DND-41 (cell line): ENCODE measurements around the gene MBD6.

ENCODE experiments used
- ATAC-seq: fragments of 200-7000 bp; cut with Tn5 transposase; 3 replicates; pipeline ENCODE4 v1.9.1; 2021; ENCODE audit warnings: low read depth; ENCODE audit not compliant: insufficient read depth
- DNase-seq: peaks from one replicate; pipeline ENCODE4 v3.0.0-alpha.2; 2020
- H2AFZ ChIP-seq: 2 replicates; pipeline ENCODE4 v1.6.0; 2012; ENCODE audit warnings: low read depth, low read length
- H3K27ac ChIP-seq: 2 replicates; pipeline ENCODE4 v1.5.1; 2012; ENCODE audit warnings: low read length, inconsistent platforms
- H3K27me3 ChIP-seq: fragments of 200-600 bp; sonication (generic); 2 replicates; pipeline ENCODE4 v1.6.0; 2012; ENCODE audit warnings: low read length, mild to moderate bottlenecking, inconsistent platforms; ENCODE audit not compliant: insufficient read depth, poor library complexity
- H3K36me3 ChIP-seq: 2 replicates; pipeline ENCODE4 v1.5.1; 2012; ENCODE audit warnings: low read length, inconsistent platforms; ENCODE audit not compliant: insufficient read depth
- H3K4me1 ChIP-seq: 2 replicates; pipeline ENCODE4 v1.5.1; 2012; ENCODE audit warnings: mild to moderate bottlenecking, low read length; ENCODE audit not compliant: insufficient read depth
- H3K4me2 ChIP-seq: 2 replicates; pipeline ENCODE4 v1.6.0; 2012; ENCODE audit warnings: mild to moderate bottlenecking, moderate library complexity, low read length, inconsistent platforms; ENCODE audit not compliant: insufficient read depth
- H3K4me3 ChIP-seq, 2 experiments: fragments of 200-600 bp in 1 of 2; shearing (Covaris generic) in 1 of 2; 2 replicates each; pipeline ENCODE4 v1.5.1; 2012 to 2016; ENCODE audit warnings: inconsistent platforms in 2 of 2, low read length in 2 of 2, mild to moderate bottlenecking in 2 of 2, low read depth in 1 of 2, moderate library complexity in 1 of 2
- H3K79me2 ChIP-seq: 2 replicates; pipeline ENCODE4 v1.6.0; 2012; ENCODE audit warnings: low read length, inconsistent platforms; ENCODE audit not compliant: insufficient read depth
- H3K9ac ChIP-seq: 2 replicates; pipeline ENCODE4 v1.6.0; 2012; ENCODE audit warnings: low read depth, mild to moderate bottlenecking, inconsistent platforms, low read length, moderate library complexity
- H3K9me3 ChIP-seq: 2 replicates; pipeline ENCODE4 v1.5.1; 2012; ENCODE audit warnings: low read length, moderate library complexity, mild to moderate bottlenecking, inconsistent platforms; ENCODE audit not compliant: insufficient read depth, severe bottlenecking
- H4K20me1 ChIP-seq: 2 replicates; pipeline ENCODE4 v1.6.0; 2012; ENCODE audit warnings: low read length; ENCODE audit not compliant: insufficient read depth
- CTCF ChIP-seq: IDR thresholded peaks from 2 replicates; pipeline ENCODE4 v1.5.1; 2012; ENCODE audit warnings: borderline replicate concordance, low read length, moderate library complexity, mild to moderate bottlenecking; ENCODE audit not compliant: poor library complexity, severe bottlenecking; ENCODE audit errors: extremely low read depth
- EZH2 ChIP-seq: IDR thresholded peaks from 3 replicates; pipeline ENCODE4 v1.6.1; 2012; ENCODE audit warnings: borderline replicate concordance, low read depth, mild to moderate bottlenecking, moderate library complexity, low read length, inconsistent platforms; ENCODE audit not compliant: severe bottlenecking

The MBD6 gene

GRCh38 chr12:57529831-57530230, 7.2 kb downstream of the MBD6 start:
- no peak overlapping the region for H3K4me2 ChIP-seq
- DNase-seq (no peak), ATAC-seq (no peak)
- peaks cover 31% of the 10 kb centered on the region for H3K79me2 ChIP-seq
- H3K27me3 ChIP-seq = no peaks in the 10 kb centered on the region
- H2AFZ ChIP-seq = no peak overlapping the region
- peaks cover 94% of the 10 kb centered on the region for H3K36me3 ChIP-seq
- H3K4me1 ChIP-seq = peaks cover 21% of the 10 kb centered on the region
- H3K4me3 ChIP-seq = no peak overlapping the region
- H3K9me3 ChIP-seq = no peaks in the 10 kb centered on the region
- TF ChIP-seq CTCF = no peak
- no peak for TF ChIP-seq EZH2
- no peak overlapping the region for H3K27ac ChIP-seq
- no peak overlapping the region for H3K9ac ChIP-seq
- peaks cover 17% of the 10 kb centered on the region for H4K20me1 ChIP-seq

GRCh38 chr12:57530396-57531142, 7.9 kb downstream of the MBD6 start:
- ATAC-seq = no peak
- Histone ChIP-seq H3K9me3 (no peaks in the 10 kb centered on the region), H3K4me2 (no peak overlapping the region), H3K4me3 (no peak overlapping the region), H3K27ac (peak overlapping the region; percentile 28; the same call in 1 of the 2 replicates), H4K20me1 (peaks cover 15% of the 10 kb centered on the region), H3K9ac (no peak overlapping the region), H3K79me2 (peaks cover 24% of the 10 kb centered on the region), H2AFZ (no peak overlapping the region), H3K27me3 (no peaks in the 10 kb centered on the region), H3K4me1 (peaks cover 13% of the 10 kb centered on the region), H3K36me3 (peaks cover 94% of the 10 kb centered on the region)
- no peak for TF ChIP-seq CTCF
- TF ChIP-seq EZH2 = no peak
- DNase-seq = no peak

- DNase-seq = no peak
- peaks cover under 1% of the 10 kb centered on the region; the same call in 1 of the 2 replicates for H3K4me1 ChIP-seq
- ATAC-seq = no peak
- H4K20me1 ChIP-seq = peaks cover 8% of the 10 kb centered on the region; the same call in 1 of the 2 replicates
- no peak overlapping the region for H2AFZ ChIP-seq
- H3K9me3 ChIP-seq = no peaks in the 10 kb centered on the region
- no peak overlapping the region for H3K4me3 ChIP-seq
- no peak overlapping the region for H3K4me2 ChIP-seq
- no peak for TF ChIP-seq CTCF
- no peak for TF ChIP-seq EZH2
- peaks cover 93% of the 10 kb centered on the region for H3K36me3 ChIP-seq
- no peaks in the 10 kb centered on the region for H3K27me3 ChIP-seq
- no peak overlapping the region for H3K9ac ChIP-seq
- peaks cover 13% of the 10 kb centered on the region; the same call in 1 of the 2 replicates for H3K79me2 ChIP-seq
- no peak overlapping the region for H3K27ac ChIP-seq
Observed at GRCh38 chr12:57531836-57532235, 9.2 kb downstream of the MBD6 start.
